H1 (cell line): ENCODE results near the gene TMC3. TPM values are rescaled to one million over a fixed set of nuclear protein-coding genes. Genes with fewer than 3 reads are reported as not detected.

ENCODE experiments used
- CTCF ChIA-PET: fragments of 300-600 bp; sonication (Branson Sonifier 250); formaldehyde crosslinking; loops from one replicate; lab custom pipeline; 2021; ENCODE audit not compliant: partially characterized antibody; lab: Charles Lee
- POLR2A ChIA-PET: fragments of 300-600 bp; sonication (Branson Sonifier 250); formaldehyde crosslinking; loops from one replicate; lab custom pipeline; 2021; ENCODE audit warnings: inconsistent platforms; ENCODE audit not compliant: partially characterized antibody; lab: Charles Lee
- DNase-seq, 2 experiments: peaks; one replicate each; pipeline versions ENCODE4 v3.0.0 to v3.0.0-alpha.2; 2010 to 2022; ENCODE audit warnings: low spot score in 2 of 2, low read depth in 1 of 2, mixed read lengths in 1 of 2
- FAIRE-seq: peaks from 2 replicates; lab custom pipeline; 2011; peaks lifted over from hg19 to GRCh38; lab: Jason Lieb, UNC
- H2AFZ ChIP-seq: 2 replicates; pipeline ENCODE4 v1.8.1; 2012; ENCODE audit warnings: low read length, inconsistent platforms
- H2AK5ac ChIP-seq: 2 replicates; pipeline ENCODE4 v1.6.1; 2013; ENCODE audit warnings: low read depth, low read length
- H2BK120ac ChIP-seq: replicated peaks from 2 replicates; pipeline ENCODE3; 2013; ENCODE audit warnings: low read depth, low read length, inconsistent platforms
- H2BK12ac ChIP-seq: 2 replicates; pipeline ENCODE4 v1.6.1; 2013; ENCODE audit warnings: low read depth, low read length
- H2BK15ac ChIP-seq: 2 replicates; pipeline ENCODE4 v1.6.1; 2013; ENCODE audit warnings: low read length
- H2BK20ac ChIP-seq: 2 replicates; pipeline ENCODE4 v1.6.1; 2013; ENCODE audit warnings: low read length
- H2BK5ac ChIP-seq: 2 replicates; pipeline ENCODE4 v1.6.1; 2013; ENCODE audit warnings: low read depth, low read length
- H3K14ac ChIP-seq: 2 replicates; pipeline ENCODE4 v1.6.1; 2013; ENCODE audit warnings: inconsistent platforms; ENCODE audit not compliant: insufficient read length
- H3K18ac ChIP-seq: 2 replicates; pipeline ENCODE4 v1.6.1; 2013; ENCODE audit warnings: low read length; ENCODE audit errors: extremely low read depth
- H3K23ac ChIP-seq: 2 replicates; pipeline ENCODE4 v1.6.1; 2013; ENCODE audit warnings: inconsistent platforms; ENCODE audit not compliant: insufficient read length
- H3K23me2 ChIP-seq: 2 replicates; pipeline ENCODE4 v1.6.1; 2013; ENCODE audit warnings: low read depth, low read length
- H3K27ac ChIP-seq: 2 replicates; pipeline ENCODE4 v1.6.1; 2011; ENCODE audit warnings: low read depth, low read length, inconsistent platforms
- H3K27me3 ChIP-seq, 4 experiments: replicated peaks in 1 of 4; 1 replicate in 1 of 4; 2 replicates in 3 of 4; pipeline versions ENCODE4 v1.6.1 to v1.8.1; 2011 to 2013; ENCODE audit warnings: low read length in 3 of 4, mild to moderate bottlenecking in 3 of 4, inconsistent platforms in 2 of 4, mixed read lengths in 2 of 4, moderate library complexity in 1 of 4; ENCODE audit not compliant: control insufficient read depth in 3 of 4, insufficient read depth in 3 of 4; ENCODE audit errors: extremely low read depth in 1 of 4
- H3K36me3 ChIP-seq, 4 experiments: 2 replicates each; pipeline versions ENCODE4 v1.6.1 to v1.8.1; 2011 to 2013; ENCODE audit warnings: mild to moderate bottlenecking in 4 of 4, low read length in 3 of 4, moderate library complexity in 2 of 4, control low read depth in 1 of 4, inconsistent platforms in 1 of 4; ENCODE audit not compliant: insufficient read depth in 4 of 4, control insufficient read depth in 2 of 4
- H3K4ac ChIP-seq: replicated peaks from 2 replicates; pipeline ENCODE3; 2013; ENCODE audit warnings: low read length, low read depth, mixed read lengths, inconsistent platforms; ENCODE audit not compliant: insufficient read length
- H3K4me1 ChIP-seq, 4 experiments: replicated peaks in 1 of 4; 1 replicate in 1 of 4; 2 replicates in 3 of 4; pipeline versions ENCODE4 v1.6.1 to v1.8.1; 2011 to 2013; ENCODE audit warnings: low read length in 3 of 4, inconsistent platforms in 2 of 4, mixed read lengths in 1 of 4; ENCODE audit not compliant: insufficient read depth in 4 of 4, control insufficient read depth in 3 of 4
- H3K4me2 ChIP-seq, 2 experiments: 2 replicates each; pipeline versions ENCODE4 v1.6.1 to v1.8.1; 2011 to 2013; ENCODE audit warnings: low read depth in 2 of 2, low read length in 2 of 2, control low read depth in 1 of 2, inconsistent platforms in 1 of 2, mild to moderate bottlenecking in 1 of 2; ENCODE audit not compliant: insufficient read depth in 1 of 2
- H3K4me3 ChIP-seq, 4 experiments: fragments of 200-600, 300-600 bp in 1 of 4; sonication (generic), shearing (Covaris generic), sonication (Bioruptor Twin) in 1 of 4; 2 replicates each; pipeline versions ENCODE4 v1.5.1 to v1.8.1; 2011 to 2016; ENCODE audit warnings: low read length in 4 of 4, low read depth in 3 of 4, control low read depth in 2 of 4, inconsistent platforms in 2 of 4, mild to moderate bottlenecking in 2 of 4, mixed read lengths in 1 of 4, moderate library complexity in 1 of 4; ENCODE audit not compliant: insufficient read depth in 2 of 4; ENCODE audit errors: extremely low read depth in 1 of 4
- H3K56ac ChIP-seq: replicated peaks from 2 replicates; pipeline ENCODE3; 2013; ENCODE audit warnings: low read depth, mild to moderate bottlenecking, mixed read lengths, low read length, inconsistent platforms; ENCODE audit not compliant: insufficient read length
- H3K79me1 ChIP-seq: 2 replicates; pipeline ENCODE4 v1.6.1; 2013; ENCODE audit warnings: low read depth, low read length, control low read depth
- H3K79me2 ChIP-seq, 2 experiments: 2 replicates each; pipeline versions ENCODE4 v1.6.1 to v1.8.1; 2012 to 2013; ENCODE audit warnings: low read length in 2 of 2, mild to moderate bottlenecking in 2 of 2, inconsistent platforms in 1 of 2; ENCODE audit not compliant: insufficient read depth in 2 of 2, control insufficient read depth in 1 of 2
- H3K9ac ChIP-seq, 4 experiments: replicated peaks in 1 of 4; 1 replicate in 1 of 4; 2 replicates in 3 of 4; pipeline versions ENCODE4 v1.6.1 to v1.8.1; 2011 to 2013; ENCODE audit warnings: low read depth in 3 of 4, low read length in 3 of 4, control low read depth in 2 of 4, mild to moderate bottlenecking in 2 of 4, moderate library complexity in 2 of 4, inconsistent platforms in 1 of 4; ENCODE audit errors: extremely low read depth in 1 of 4
- H3K9me3 ChIP-seq, 2 experiments: 2 replicates each; pipeline versions ENCODE4 v1.6.1 to v1.8.1; 2012 to 2013; ENCODE audit warnings: mild to moderate bottlenecking in 2 of 2, moderate library complexity in 2 of 2, control low read depth in 1 of 2, inconsistent platforms in 1 of 2, low read depth in 1 of 2, low read length in 1 of 2, mixed read lengths in 1 of 2; ENCODE audit not compliant: insufficient read depth in 2 of 2
- H4K20me1 ChIP-seq, 2 experiments: replicated peaks in 1 of 2; 2 replicates each; pipeline versions ENCODE3 to v1.8.1; 2011 to 2013; ENCODE audit warnings: inconsistent platforms in 2 of 2, low read length in 2 of 2, mild to moderate bottlenecking in 1 of 2; ENCODE audit not compliant: insufficient read depth in 2 of 2, control insufficient read depth in 1 of 2
- H4K5ac ChIP-seq: 2 replicates; pipeline ENCODE4 v1.6.1; 2013; ENCODE audit warnings: low read length, low read depth, mixed read lengths, inconsistent platforms; ENCODE audit not compliant: insufficient read length
- H4K8ac ChIP-seq: 2 replicates; pipeline ENCODE4 v1.8.0; 2013; ENCODE audit warnings: mild to moderate bottlenecking, moderate library complexity, low read length, inconsistent platforms; ENCODE audit not compliant: insufficient read depth; ENCODE audit errors: extremely low read depth
- H4K91ac ChIP-seq: replicated peaks from 2 replicates; pipeline ENCODE3; 2013; ENCODE audit warnings: low read length, mixed read lengths, inconsistent platforms; ENCODE audit not compliant: insufficient read length
- BCL11A ChIP-seq, 2 experiments: IDR thresholded peaks; one replicate each; pipeline ENCODE4 v1.6.1; 2011; ENCODE audit warnings: low read depth in 2 of 2, low read length in 2 of 2, mild to moderate bottlenecking in 2 of 2
- CBX5 ChIP-seq: fragments of 300-800, 300-1000 bp; sonication (generic); IDR thresholded peaks from 2 replicates; pipeline ENCODE4 v1.7.1; 2016; ENCODE audit warnings: antibody characterized with exemption, low read length, low read depth
- CEBPB ChIP-seq: IDR thresholded peaks from 2 replicates; pipeline ENCODE4 v1.6.1; 2012; ENCODE audit warnings: low read depth, low read length
- GTF2F1 ChIP-seq: IDR thresholded peaks from 2 replicates; pipeline ENCODE4 v1.6.1; 2012; ENCODE audit warnings: low read depth, low read length, improper control_type of control experiment, borderline replicate concordance
- HDAC6 ChIP-seq: IDR thresholded peaks from one replicate; pipeline ENCODE4 v1.7.1; 2012; ENCODE audit warnings: low read depth, mild to moderate bottlenecking, inconsistent platforms, low read length, moderate library complexity
- NANOG ChIP-seq: IDR thresholded peaks from 2 replicates; pipeline ENCODE4 v1.6.1; 2011; ENCODE audit warnings: low read length, low read depth, mild to moderate bottlenecking, inconsistent platforms; ENCODE audit not compliant: insufficient read depth, poor library complexity, severe bottlenecking
- SAP30 ChIP-seq: fragments of 300-600 bp; sonication (generic); IDR thresholded peaks from 2 replicates; pipeline ENCODE4 v1.7.1; 2012; ENCODE audit warnings: low read length, moderate library complexity, mild to moderate bottlenecking, inconsistent platforms; ENCODE audit not compliant: insufficient read depth, insufficient replicate concordance
- SP1 ChIP-seq: IDR thresholded peaks from 2 replicates; pipeline ENCODE4 v1.6.1; 2011; ENCODE audit warnings: low read depth, low read length
- TBP ChIP-seq: IDR thresholded peaks from 2 replicates; pipeline ENCODE4 v1.6.1; 2011; ENCODE audit warnings: low read depth, low read length, improper control_type of control experiment
- ZNF274 ChIP-seq: IDR thresholded peaks from 2 replicates; pipeline ENCODE4 v1.7.0; 2012; ENCODE audit warnings: low read length, borderline replicate concordance; ENCODE audit errors: extremely low read depth
- WGBS, 2 experiments: shearing (Covaris generic) in 1 of 2; methylation state at CpG; one replicate each; pipeline versions ENCODE4 v1.1.6 to v1.1.7; 2013 to 2015; ENCODE audit warnings: low lambda C conversion rate in 2 of 2, mixed read lengths in 2 of 2, inconsistent platforms in 1 of 2, low coverage in 1 of 2, missing lambda C conversion rate in 1 of 2; ENCODE audit not compliant: insufficient replicate concordance in 2 of 2, insufficient coverage in 1 of 2, insufficient read length in 1 of 2; ENCODE audit errors: extremely low coverage in 1 of 2, missing lambda C conversion rate in 1 of 2; 5-methylcytosine and 5-hydroxymethylcytosine counted together
- polyA plus RNA-seq, 7 experiments: library from polyadenylated mRNA; depleted of rRNA in 3 of 7; stranded (reverse) in 5 of 7; unstranded in 2 of 7; fragments of >200 nt in 5 of 7; fragments of 200-250 nt in 2 of 7; gene quantifications; 1 replicate in 5 of 7; 2 replicates in 1 of 7; 4 replicates in 1 of 7; pipeline versions ENCODE4 v1.2.1 to v1.2.3, GENCODE V29; 2011 to 2013; ENCODE audit warnings: missing spikeins in 2 of 7, mixed read lengths in 2 of 7
- total RNA-seq: library from RNA; stranded (reverse); fragmentation: NEBNext Ultra II Directional; extraction: Animal tissue kit (Norgen Biotek cat#: 25700); gene quantifications from 2 replicates; pipeline ENCODE4 v1.2.1, GENCODE V29; 2021

The TMC3 gene
- total and polyA plus RNA-seq, 2 of the 8 experiments (the other 6 are each of a cell fraction or from before 2014, with no cell fraction given) = not detected

GRCh38 chr15:81327516-81327915 is 46.5 kb downstream of the TMC3 start:
- no peak for FAIRE-seq
- WGBS, 2 experiments = 76% methylated on average over 3 of the region's 3 CpGs; no CpG with 5 or more reads in 1 of the 2 experiments
- CTCF ChIA-PET = interaction anchor here (0.7 to 2.9 kb wide), 11 partner anchors 9 to 401 kb away, joined by 3 to 13 read pairs (median 4); no protein-coding TSS in a partner anchor
- TF ChIP-seq SP1 (no peak), TBP (no peak), CEBPB (no peak), ZNF274 (no peak), SAP30 (no peak), GTF2F1 (no peak), NANOG (no peak), HDAC6 (no peak), BCL11A (IDR thresholded peaks at IDR 0.05; ENCODE audit: low read depth in 2 of 2, low read length in 2 of 2) (no peak), CBX5 (no peak)

More at GRCh38 chr15:81327516-81327915, 46.5 kb downstream of the TMC3 start:
- Histone ChIP-seq H3K23me2 (peaks cover 6% of the 10 kb centered on the region; the same call in 1 of the 2 replicates), H3K27ac (no peak overlapping the region), H2BK20ac (no peak overlapping the region), H3K27me3 (0 out of 7 replicates have a peak, but pooled peaks cover 0 to 3% (median 0%) of the 10 kb centered on the region in 4 experiments), H2AK5ac (no peak overlapping the region), H4K8ac (no peak overlapping the region), H3K9me3 (no peaks in the 10 kb centered on the region), H2BK15ac (no peak overlapping the region), H3K4me3 (no peak overlapping the region), H3K79me1 (no peaks in the 10 kb centered on the region), H3K4me2 (no peak overlapping the region), H2BK120ac (no peak overlapping the region), H4K20me1 (peaks cover 0 to 1% of the 10 kb centered on the region in 2 experiments), H2BK5ac (no peak overlapping the region), H3K4me1 (peaks cover 0 to 8% (median 2%) of the 10 kb centered on the region in 4 experiments; a peak in 5 of 7 replicates), H2BK12ac (no peak overlapping the region), H3K4ac (no peak overlapping the region), H2AFZ (no peak overlapping the region), H3K9ac (no peak overlapping the region), H3K79me2 (no peaks in the 10 kb centered on the region), H3K14ac (no peak overlapping the region), H3K56ac (no peak overlapping the region), H3K36me3 (no peaks in the 10 kb centered on the region), H4K91ac (no peak overlapping the region), H3K23ac (no peak overlapping the region), H3K18ac (no peak overlapping the region), H4K5ac (no peak overlapping the region)
- no peak for DNase-seq
- POLR2A ChIA-PET = no interaction called here
